Activated T-cell treated with anti-CD3 and anti-CD28 coated beads, Interleukin-2, amount 50 U/mL, for 24 hours (primary cell): ENCODE measurements around the gene ZNF500.

Experiments
- DNase-seq: peaks from one replicate; pipeline ENCODE4 v3.0.0-alpha.2; 2020
- H3K27ac Mint-ChIP-seq: 2 replicates; pipeline ENCODE4 v1.8.0; 2020; ENCODE audit warnings: mild to moderate bottlenecking, mixed read lengths
- H3K27me3 Mint-ChIP-seq: 2 replicates; pipeline ENCODE4 v1.8.0; 2020; ENCODE audit warnings: mixed read lengths
- H3K36me3 Mint-ChIP-seq: 2 replicates; pipeline ENCODE4 v1.8.0; 2020; ENCODE audit warnings: low read depth, mixed read lengths
- H3K4me1 Mint-ChIP-seq: 2 replicates; pipeline ENCODE4 v1.8.0; 2020; ENCODE audit warnings: low read depth, mixed read lengths
- H3K4me3 Mint-ChIP-seq: 2 replicates; pipeline ENCODE4 v1.8.0; 2020; ENCODE audit warnings: mild to moderate bottlenecking, moderate library complexity, mixed read lengths
- H3K9me3 Mint-ChIP-seq: 2 replicates; pipeline ENCODE4 v1.8.0; 2020; ENCODE audit warnings: mixed read lengths

The ZNF500 gene

GRCh38 chr16:4801051-4801961 lies 34.3 kb upstream of the ZNF500 start:
- H3K9me3 Mint-ChIP-seq = no peaks in the 10 kb centered on the region
- no peak for DNase-seq
- H3K27ac Mint-ChIP-seq = no peak overlapping the region
- peak overlapping the region; percentile 78 for H3K4me3 Mint-ChIP-seq
- H3K4me1 Mint-ChIP-seq = peaks cover 17% of the 10 kb centered on the region
- peaks cover 26% of the 10 kb centered on the region for H3K36me3 Mint-ChIP-seq
- H3K27me3 Mint-ChIP-seq = no peaks in the 10 kb centered on the region

GRCh38 chr16:4800290-4801041 lies 33.5 kb upstream of the ZNF500 start:
- DNase-seq = no peak
- Mint-ChIP-seq H3K9me3 (no peaks in the 10 kb centered on the region), H3K36me3 (peaks cover 20% of the 10 kb centered on the region), H3K27me3 (no peaks in the 10 kb centered on the region), H3K27ac (no peak overlapping the region), H3K4me1 (peaks cover 17% of the 10 kb centered on the region), H3K4me3 (peak overlapping the region; percentile 55)

GRCh38 chr16:4799171-4799855 lies 32.4 kb upstream of the ZNF500 start:
- Mint-ChIP-seq H3K4me1 (peaks cover 17% of the 10 kb centered on the region), H3K9me3 (no peaks in the 10 kb centered on the region), H3K4me3 (no peak overlapping the region), H3K27ac (no peak overlapping the region), H3K36me3 (peaks cover 9% of the 10 kb centered on the region), H3K27me3 (no peaks in the 10 kb centered on the region)
- no peak for DNase-seq

- H3K36me3 Mint-ChIP-seq = no peaks in the 10 kb centered on the region
- DNase-seq = no peak
- H3K9me3 Mint-ChIP-seq = no peaks in the 10 kb centered on the region
- peaks cover 14% of the 10 kb centered on the region for H3K4me1 Mint-ChIP-seq
- H3K27ac Mint-ChIP-seq = no peak overlapping the region
- no peak overlapping the region for H3K4me3 Mint-ChIP-seq
- no peaks in the 10 kb centered on the region for H3K27me3 Mint-ChIP-seq
Observed at GRCh38 chr16:4798456-4798855, 31.5 kb upstream of the ZNF500 start.

- peaks cover 8% of the 10 kb centered on the region for H3K4me1 Mint-ChIP-seq
- H3K36me3 Mint-ChIP-seq = no peaks in the 10 kb centered on the region
- no peak for DNase-seq
- no peak overlapping the region for H3K4me3 Mint-ChIP-seq
- no peak overlapping the region for H3K27ac Mint-ChIP-seq
- no peaks in the 10 kb centered on the region for H3K9me3 Mint-ChIP-seq
- no peaks in the 10 kb centered on the region for H3K27me3 Mint-ChIP-seq
Observed at GRCh38 chr16:4797805-4798252, 30.9 kb upstream of the ZNF500 start.

GRCh38 chr16:4796982-4797804 lies 30.2 kb upstream of the ZNF500 start:
- H3K27me3 Mint-ChIP-seq = no peaks in the 10 kb centered on the region
- no peaks in the 10 kb centered on the region for H3K36me3 Mint-ChIP-seq
- no peak overlapping the region for H3K4me3 Mint-ChIP-seq
- H3K9me3 Mint-ChIP-seq = no peaks in the 10 kb centered on the region
- DNase-seq = no peak
- H3K4me1 Mint-ChIP-seq = peaks cover 8% of the 10 kb centered on the region
- H3K27ac Mint-ChIP-seq = no peak overlapping the region

- Mint-ChIP-seq H3K9me3 (no peaks in the 10 kb centered on the region), H3K27ac (no peak overlapping the region), H3K4me3 (no peak overlapping the region), H3K36me3 (no peaks in the 10 kb centered on the region), H3K4me1 (peaks cover 3% of the 10 kb centered on the region), H3K27me3 (no peaks in the 10 kb centered on the region)
- no peak for DNase-seq
Observed at GRCh38 chr16:4795828-4796572, 29.0 kb upstream of the ZNF500 start.

GRCh38 chr16:4795181-4795827 lies 28.3 kb upstream of the ZNF500 start, which contains the start of gene SMIM22:
SMIM22 (plus strand) TSS chr16:4795369; CDS start chr16:4795735, 366 bp downstream.
- Mint-ChIP-seq H3K9me3 (no peaks in the 10 kb centered on the region), H3K4me1 (no peaks in the 10 kb centered on the region), H3K27me3 (no peaks in the 10 kb centered on the region), H3K4me3 (no peak within 1 kb of the TSS), H3K36me3 (no peaks in the 10 kb centered on the region), H3K27ac (no peak within 1 kb of the TSS)
- DNase-seq = no peak

GRCh38 chr16:4792951-4793513 lies 26.1 kb upstream of the ZNF500 start:
- H3K9me3 Mint-ChIP-seq = no peaks in the 10 kb centered on the region
- H3K4me1 Mint-ChIP-seq = no peaks in the 10 kb centered on the region
- H3K36me3 Mint-ChIP-seq = no peaks in the 10 kb centered on the region
- no peak overlapping the region for H3K4me3 Mint-ChIP-seq
- H3K27ac Mint-ChIP-seq = no peak overlapping the region
- no peaks in the 10 kb centered on the region for H3K27me3 Mint-ChIP-seq
- DNase-seq = no peak

GRCh38 chr16:4790871-4791270 lies 23.9 kb upstream of the ZNF500 start:
- Mint-ChIP-seq H3K9me3 (no peaks in the 10 kb centered on the region), H3K27me3 (no peaks in the 10 kb centered on the region), H3K4me3 (no peak overlapping the region), H3K4me1 (no peaks in the 10 kb centered on the region), H3K27ac (no peak overlapping the region), H3K36me3 (no peaks in the 10 kb centered on the region)
- DNase-seq = no peak

GRCh38 chr16:4790261-4790660 lies 23.3 kb upstream of the ZNF500 start:
- Mint-ChIP-seq H3K4me3 (no peak overlapping the region), H3K27ac (no peak overlapping the region), H3K9me3 (no peaks in the 10 kb centered on the region), H3K36me3 (no peaks in the 10 kb centered on the region), H3K4me1 (no peaks in the 10 kb centered on the region), H3K27me3 (no peaks in the 10 kb centered on the region)
- no peak for DNase-seq

GRCh38 chr16:4788910-4789309 lies 21.9 kb upstream of the ZNF500 start:
- Mint-ChIP-seq H3K27me3 (no peaks in the 10 kb centered on the region), H3K9me3 (no peaks in the 10 kb centered on the region)

GRCh38 chr16:4788489-4788889 lies 21.5 kb upstream of the ZNF500 start:
- Mint-ChIP-seq H3K9me3 (no peaks in the 10 kb centered on the region), H3K36me3 (no peaks in the 10 kb centered on the region), H3K27me3 (no peaks in the 10 kb centered on the region), H3K4me3 (no peak overlapping the region), H3K4me1 (no peaks in the 10 kb centered on the region), H3K27ac (no peak overlapping the region)
- DNase-seq = no peak

More at GRCh38 chr16:4788910-4789309, 21.9 kb upstream of the ZNF500 start:
- Mint-ChIP-seq H3K27ac (no peak overlapping the region), H3K4me1 (no peaks in the 10 kb centered on the region), H3K4me3 (no peak overlapping the region), H3K36me3 (no peaks in the 10 kb centered on the region)
- DNase-seq = no peak
